Measurements from ENCODE around the gene ZMIZ1.
A peak's percentile ranks its signal among the peaks of the same experiment; 100 is the strongest.
"Not testable (repeated sequence)": the region's sequence is repeated elsewhere in the genome, so short reads cannot be mapped to it uniquely, and the experiment has no call there.

The ZMIZ1 gene

DNA sequence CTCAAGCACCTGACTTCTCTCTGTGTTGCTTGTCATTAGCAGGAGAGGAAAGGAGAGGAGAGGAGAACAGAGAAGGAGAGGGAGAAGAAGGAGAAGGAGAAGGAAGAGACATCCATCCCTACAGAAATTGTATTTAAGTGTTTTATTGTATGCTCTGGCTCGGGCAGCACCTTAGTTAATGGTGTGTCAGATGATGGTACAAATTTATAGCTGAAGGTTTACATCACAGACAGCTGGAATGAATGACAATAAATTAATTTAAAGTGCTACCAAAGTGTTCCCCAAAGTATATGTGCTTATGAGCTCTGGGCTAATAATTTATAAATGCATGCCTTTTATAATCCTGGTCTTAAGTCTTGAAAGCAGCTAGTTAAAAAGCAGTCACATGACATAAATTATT, 38.1 kb upstream of the ZMIZ1 start:
- DNase-seq, result no peak

DNA sequence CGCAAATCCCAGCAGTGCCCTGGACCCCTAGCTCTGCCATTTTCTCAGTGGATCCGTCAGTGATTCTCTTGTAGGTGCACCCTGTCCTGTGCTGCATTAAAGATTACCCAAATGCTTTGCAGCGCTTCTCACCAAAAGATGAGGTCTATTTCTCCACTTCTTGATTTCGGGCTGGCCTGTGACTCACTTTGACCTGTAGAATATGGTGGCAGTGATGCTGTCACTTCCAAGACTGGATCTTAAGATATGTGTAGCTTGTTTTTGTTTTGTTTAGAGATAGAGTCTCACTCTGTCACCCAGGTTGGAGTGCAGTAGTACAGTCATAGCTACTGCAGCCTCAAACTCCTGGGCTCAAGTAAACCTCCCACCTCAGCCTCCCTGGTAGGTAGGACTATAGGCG, 37.0 kb upstream of the ZMIZ1 start:
- no peak for DNase-seq

DNA sequence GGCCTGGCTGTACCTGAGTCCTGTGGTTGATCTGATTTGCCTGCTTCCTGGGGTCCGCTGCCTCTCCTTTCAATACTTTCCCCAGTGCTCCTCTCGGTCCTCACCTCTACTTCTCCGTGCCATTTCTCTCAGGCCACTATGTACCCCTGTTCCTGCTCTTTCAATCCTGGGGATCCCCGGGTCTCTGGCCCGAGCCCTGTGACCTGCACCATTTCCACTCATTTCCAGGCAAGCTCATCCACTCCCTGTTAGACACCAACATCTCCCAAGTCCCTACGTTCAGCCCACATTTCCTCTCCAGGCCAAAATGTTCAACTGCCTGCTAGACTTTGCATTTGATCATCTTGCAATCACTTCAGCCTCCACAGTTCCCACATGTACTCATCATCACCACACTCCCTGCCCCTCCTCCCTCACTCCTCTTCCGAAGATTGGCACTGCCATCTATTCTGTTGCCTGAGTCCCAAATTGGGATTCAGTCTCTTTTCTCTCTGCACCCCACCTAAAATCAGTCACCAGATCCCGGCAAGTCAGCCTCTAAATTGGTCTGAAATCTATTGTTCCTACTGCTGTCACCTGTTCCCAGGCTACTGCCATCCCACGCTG, 34.4 kb upstream of the ZMIZ1 start:
- no peak for DNase-seq

DNA sequence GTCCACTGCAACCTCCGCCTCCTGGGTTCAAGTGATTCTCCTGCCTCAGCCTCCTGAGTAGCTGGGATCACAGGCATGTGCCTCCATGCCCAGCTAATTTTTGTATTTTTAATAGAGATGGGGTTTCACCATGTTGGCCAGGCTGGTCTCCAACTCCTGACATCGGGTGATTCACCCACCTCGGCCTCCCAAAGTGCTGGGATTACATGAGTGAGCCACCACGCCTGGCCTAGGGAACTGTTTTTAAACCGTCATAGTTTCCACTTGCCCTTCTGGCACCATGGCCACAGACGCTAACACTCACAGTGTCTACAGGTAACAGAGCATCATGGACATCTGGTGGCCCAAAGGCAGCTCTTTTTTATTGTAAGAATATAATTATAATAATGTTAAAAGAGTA, 32.4 kb upstream of the ZMIZ1 start:
- not testable (repeated sequence) for DNase-seq

DNA sequence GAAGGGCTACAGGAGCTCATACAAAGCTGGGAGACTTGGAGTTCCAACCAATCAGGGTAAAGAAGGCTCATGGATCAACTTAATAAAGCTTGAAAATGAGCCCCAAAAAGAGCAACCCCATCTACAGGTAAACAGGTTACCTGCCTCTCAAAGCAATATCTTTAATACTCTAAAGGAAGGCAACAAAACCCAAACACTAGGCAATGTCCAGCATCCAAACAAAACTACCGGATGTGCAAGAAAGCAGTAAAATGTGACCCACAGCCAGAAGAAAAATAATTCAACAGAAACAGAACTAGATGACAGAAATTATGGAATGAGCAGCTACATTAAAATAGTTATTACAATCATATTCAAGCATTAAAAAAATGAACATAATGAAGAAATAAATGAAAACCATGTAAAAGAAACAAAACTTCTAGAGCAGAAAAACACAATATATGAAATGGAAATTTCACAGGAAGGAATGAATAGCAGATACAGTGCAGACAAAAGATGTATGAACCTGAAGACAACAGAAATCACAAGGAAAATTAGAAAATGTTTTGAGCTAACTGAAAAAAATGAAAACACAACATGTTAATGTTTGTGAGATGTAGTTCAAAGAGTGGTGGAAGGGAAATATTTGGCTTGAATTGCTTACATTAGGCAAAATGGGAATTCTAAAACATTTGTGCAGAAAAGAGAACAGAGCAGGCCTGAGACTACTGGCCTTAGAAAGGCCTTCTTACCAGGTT, 30.5 kb upstream of the ZMIZ1 start:
- no peak for DNase-seq

DNA sequence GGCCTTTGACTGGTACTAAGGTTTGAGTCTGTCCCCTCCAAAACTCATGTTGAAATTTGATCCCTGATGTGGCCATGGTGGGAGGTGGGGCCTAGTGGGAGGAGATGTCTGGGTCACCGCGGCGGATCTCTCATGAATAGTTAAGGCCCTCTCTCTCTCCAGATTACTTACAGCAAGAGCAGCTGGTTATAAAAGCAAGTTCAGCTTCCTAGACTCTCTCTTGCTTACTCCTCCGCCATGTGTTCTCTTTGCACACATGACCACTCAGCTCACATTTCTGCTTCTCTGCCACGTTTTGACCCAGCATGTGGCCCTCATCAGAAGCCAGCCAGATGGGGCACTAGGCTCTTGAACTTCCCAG, 29.9 kb upstream of the ZMIZ1 start:
- DNase-seq, result no peak

DNA sequence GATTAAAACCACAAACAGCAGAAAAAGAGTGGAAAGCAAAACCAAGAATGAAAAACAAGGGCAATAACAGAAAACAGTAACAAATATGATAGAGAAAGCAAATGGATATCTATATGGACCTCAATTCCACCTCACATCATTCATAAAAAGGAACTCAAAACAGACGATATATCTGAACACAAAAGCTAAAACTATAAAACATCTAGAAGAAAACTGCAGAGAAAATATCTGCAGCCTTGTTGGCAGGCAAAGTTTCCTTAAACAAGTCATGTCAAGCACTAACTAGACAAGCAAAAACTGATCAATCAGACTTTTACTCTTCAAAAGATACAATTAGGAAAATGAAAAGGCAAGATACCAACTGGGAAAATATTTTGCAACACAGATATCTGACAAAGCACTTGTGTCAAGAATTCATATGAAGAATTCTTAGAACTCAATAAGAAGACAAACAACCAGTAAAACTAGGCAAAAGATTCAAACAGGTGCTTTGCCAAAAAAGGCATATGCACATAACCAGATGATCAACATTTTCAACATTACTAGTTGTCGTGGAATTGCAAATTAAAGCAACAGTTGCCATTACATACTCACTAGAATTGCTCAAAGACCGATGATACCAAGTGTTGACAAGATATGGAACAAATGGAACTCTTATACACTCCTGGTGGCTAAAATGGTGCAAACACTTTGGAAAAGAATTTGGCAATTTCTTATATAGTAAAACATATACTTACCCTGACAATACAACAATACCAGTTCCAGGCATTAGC, 25.9 kb upstream of the ZMIZ1 start:
- no peak for DNase-seq

DNA sequence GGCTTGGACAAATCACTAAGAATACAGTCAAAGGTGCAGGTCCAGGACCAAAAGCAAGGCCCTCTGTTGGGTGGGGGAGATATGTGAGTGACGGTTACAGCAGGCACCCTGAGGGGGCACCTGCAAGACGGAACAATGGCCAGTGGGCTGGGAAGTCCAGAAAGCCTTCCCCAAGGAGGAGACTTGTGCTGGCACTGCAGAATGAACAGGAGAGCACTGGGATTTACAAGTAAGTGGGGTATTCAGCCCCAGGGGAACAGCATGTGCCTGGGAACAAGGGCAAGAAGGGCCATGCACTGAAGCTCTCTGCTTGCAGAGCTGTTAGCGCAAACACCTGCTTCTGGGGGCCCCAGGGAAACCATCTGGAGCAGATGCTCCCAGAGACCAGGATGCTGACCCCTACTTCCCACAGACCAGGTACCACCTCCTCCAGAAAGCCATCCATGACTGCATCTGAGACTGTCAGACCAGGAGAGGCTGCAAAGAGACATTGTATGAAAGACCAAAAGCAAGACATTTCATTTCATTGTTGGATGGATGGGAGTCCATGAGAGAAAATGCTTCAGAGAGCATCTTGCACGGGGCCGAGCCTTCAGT, 24.6 kb upstream of the ZMIZ1 start:
- no peak for DNase-seq

DNA sequence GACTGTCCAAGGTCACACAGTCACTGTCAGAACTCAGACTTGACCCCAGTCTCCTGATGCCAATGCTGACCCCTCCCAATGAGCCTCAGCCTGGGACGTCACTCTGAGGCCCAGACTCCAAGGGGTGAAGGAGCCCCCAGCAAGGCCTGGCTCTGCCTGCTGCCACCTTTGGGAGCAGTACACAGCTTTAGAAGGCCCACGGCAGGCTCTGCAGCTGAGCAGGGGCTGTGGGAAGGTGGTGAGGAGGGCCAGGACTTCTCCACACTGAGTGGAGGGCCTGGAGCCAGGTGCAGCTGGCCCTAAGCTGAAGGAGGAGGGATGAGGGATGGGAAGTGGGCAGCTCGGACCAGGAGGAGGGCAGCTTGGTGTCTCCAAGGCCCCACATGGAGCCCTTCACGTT, 23.9 kb upstream of the ZMIZ1 start:
- no peak for DNase-seq

DNA sequence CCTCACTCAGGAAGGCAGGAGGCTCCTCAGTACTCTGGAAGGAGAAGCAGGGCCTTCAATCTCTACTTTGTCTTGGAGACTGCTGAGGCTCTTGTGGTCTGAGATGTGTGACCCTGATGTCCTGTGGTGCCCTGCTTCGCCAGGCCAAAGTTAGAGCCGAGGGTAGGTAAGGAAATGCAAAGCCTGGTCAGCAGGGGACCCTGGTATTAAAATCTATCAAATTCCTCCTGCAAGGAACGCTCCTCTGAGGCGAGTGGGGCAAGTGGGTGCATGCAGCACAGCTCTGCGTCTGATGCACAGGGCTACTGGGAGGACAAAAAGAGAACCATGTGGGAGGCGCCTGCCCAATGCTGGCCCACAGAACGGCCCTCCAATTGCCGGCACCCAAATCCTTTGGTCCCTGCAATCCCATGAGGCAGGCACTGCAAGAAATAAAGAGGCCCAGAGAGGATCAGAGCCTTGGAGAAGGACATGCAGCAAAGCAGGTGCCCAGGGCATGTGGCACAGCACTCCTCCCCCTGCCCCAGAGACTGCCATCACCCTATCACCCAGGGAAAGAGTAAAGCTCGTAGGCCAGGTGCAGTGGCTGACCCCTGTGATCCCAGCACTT, 23.1 kb upstream of the ZMIZ1 start:
- no peak for DNase-seq

DNA sequence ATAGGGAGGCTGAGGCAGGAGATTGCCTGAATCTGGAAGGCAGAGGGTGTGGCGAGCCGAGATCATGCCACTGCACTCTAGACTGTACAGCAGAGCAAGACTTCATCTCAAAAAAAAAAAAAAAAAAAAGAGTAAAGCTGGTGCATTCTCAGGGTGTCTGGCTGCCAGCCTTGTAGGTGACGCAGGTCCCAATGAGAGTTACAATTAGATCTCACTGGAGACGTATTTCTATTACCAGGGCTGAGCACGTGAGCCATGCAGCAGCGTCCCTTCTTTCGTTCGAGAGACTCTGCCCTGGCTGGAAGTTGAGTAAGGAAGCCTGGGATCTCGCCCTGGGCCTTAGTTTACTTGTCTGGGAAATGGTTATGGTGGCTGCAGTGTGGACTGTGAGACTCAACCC, 22.4 kb upstream of the ZMIZ1 start:
- DNase-seq, result no peak

DNA sequence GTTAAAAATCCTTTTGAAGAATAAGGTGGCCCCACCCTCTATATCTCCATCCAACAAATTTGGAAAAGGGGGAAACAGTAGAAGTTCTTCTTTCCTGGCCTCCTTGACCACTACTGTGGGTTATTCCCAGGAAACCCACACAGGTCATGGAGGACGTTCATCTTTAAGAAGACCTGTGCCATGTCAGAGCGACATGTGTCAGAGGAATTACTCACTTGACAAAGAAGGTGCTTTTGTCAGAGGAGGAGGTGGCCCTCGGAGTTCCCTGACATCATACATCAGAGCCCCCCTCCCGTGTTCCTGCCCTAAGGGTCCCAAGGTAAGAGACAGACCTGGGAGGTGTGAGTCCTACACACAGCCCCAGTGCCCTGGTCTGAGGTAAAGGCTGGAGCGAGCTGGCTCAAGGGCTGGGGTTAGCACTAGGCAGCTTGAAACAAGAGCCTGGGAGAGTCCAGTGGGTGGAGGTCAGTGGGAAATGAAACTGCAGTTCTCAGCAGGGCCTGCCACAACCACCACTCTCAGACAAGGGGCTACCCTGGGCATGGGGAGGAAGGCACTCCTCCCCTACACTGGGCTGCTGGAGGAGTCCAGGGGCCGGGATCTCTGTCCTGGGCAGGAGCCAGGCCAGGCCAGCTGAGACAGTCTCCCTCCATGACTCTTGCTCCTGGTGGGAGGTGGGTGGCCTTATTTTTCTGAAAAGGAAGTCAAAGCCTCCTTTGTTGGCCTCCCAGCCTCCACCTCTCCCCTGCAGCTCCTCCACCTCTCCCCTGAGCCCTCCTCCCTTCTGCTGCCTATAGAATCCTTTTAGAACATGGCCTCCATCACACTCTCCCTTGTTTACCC, 21.8 kb upstream of the ZMIZ1 start:
- no peak for DNase-seq

DNA sequence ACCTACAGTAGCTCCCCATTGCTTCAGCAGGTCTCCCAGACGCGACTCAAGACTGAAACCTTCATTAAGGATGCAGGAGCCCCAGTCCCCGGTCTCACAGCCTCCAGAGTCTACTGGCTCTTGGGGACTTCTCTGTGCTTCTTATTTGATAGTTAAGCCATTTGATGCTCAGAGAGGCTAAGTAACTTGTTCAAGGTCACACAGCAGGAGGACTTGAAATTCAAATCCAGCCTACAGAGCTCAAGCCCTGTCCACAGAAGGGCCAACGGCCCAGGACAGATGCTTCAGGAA, 21.2 kb upstream of the ZMIZ1 start:
- no peak for DNase-seq

DNA sequence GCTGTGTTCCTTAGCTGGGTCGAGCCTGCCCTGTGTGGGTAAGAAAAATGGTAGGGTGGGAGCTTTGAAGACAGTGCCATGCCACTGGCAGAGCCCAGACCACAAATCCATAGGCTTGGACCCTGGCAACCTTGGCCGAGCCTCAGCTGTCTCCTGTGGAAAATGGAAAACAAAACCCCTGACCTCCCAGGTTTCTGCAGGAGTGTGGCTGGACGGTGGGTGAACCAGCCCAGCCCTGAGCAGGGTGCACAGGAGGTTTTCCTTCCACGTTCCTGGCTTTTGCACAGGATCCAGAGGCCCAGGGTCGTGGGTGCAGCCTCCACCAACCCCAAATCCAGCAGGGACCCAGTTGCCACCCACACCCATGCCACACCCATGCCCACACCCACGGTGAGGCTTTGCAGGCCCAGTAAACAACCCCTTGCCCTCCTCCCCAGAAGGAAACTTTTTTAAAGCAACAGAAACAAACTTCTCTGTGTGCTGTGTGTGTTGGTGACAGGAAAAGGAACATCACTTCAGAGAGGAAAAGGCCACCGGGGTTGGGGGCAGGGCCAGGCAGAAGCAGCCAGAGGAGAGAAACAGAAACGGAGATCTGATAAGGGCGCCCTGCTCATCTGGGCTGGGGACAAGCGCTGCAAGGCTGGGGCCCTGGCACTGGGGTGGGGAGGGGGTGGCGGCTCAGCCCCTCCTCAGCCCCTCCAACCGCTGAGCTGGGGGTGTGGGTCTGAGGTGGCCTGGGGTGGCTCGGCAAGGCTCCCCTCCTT, 20.7 kb upstream of the ZMIZ1 start:
- DNase-seq, result peak; percentile 61

DNA sequence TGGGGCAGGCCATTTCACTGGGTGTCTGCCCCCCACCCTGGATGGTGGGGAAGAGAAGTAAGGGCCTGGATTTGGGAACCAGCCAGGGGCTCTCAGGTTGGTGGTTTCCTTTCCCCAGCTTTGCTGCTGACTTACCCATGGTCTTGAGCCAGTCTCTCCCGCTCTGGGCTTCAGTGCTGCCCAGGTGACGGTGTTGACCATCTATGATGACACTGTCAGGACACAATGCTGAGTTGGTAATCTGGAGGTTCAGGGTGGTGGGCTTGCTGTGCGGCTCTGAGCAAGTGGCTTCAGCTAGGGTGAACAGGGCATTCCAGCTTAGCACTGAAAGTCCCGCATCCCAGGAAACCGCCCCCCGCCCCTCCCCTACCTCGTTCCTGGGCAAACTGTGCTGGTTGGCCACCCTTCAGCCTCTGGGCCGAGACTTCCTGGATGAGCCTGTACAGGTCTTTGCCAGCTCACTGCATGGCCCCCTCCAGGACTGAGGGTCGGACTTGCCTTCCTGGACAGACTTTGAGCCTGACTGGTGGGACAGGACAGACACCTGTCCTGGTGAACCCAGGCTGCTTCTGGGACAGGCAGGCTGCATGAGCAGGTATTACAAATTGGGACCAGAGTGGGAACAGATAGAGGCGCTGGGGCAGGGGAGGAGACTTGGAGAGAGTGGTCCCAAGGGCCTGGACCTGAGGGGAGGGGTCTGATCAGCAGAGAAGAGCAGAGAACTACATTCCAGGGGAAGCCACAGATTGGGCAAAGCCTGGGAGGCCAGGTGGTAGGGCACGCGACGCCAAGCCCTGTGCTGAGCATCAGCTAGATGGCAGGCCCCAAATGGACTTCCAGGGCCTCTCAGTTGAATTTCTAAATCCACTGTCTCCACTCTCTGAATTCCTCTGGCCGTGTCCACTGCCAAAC, 19.9 kb upstream of the ZMIZ1 start:
- no peak for DNase-seq

DNA sequence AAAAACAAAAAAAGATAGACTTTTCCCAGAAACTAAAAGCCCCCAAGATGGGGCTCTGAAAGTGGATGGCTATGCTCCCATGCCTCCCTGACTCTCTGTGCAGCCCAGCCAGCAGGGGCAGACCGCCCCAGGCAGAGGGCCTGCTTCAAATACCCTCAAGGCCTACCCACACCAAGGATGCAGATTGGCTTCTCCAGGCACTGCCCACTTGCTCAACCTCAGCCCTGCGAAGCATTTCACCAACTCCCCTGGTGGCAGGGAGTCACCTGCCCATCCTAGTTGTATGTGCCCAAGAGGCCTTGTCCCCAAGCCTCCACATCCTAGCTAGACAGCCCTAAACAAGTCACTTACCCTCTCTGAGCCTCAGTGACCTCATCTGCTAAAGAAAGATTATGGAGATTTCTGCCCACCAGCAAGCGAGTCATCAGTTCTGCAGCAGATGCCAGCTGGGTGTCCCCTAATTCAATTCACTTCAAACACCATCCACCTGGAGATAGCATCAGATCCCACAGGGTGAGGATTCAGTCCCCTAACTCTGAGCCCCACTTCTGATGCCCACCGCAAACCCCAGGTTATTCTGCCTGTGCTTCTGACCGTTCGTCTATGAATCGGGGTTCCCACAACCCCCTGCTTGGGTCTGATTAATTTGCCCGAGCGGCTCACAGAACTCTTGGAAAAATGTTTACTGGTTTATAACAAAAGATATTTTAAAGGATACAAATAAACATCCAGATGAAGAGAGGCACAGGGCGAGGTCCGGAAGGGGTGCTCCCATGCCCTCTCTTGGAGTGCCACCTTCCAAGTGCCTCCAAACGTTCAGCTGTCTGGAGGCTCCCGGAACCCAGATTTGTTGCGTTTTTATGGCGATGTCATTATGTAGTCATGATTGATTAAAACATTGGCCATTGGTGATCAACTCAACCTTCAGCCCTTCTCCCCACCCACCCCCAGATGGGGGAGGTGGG, 18.6 kb upstream of the ZMIZ1 start:
- no peak for DNase-seq

DNA sequence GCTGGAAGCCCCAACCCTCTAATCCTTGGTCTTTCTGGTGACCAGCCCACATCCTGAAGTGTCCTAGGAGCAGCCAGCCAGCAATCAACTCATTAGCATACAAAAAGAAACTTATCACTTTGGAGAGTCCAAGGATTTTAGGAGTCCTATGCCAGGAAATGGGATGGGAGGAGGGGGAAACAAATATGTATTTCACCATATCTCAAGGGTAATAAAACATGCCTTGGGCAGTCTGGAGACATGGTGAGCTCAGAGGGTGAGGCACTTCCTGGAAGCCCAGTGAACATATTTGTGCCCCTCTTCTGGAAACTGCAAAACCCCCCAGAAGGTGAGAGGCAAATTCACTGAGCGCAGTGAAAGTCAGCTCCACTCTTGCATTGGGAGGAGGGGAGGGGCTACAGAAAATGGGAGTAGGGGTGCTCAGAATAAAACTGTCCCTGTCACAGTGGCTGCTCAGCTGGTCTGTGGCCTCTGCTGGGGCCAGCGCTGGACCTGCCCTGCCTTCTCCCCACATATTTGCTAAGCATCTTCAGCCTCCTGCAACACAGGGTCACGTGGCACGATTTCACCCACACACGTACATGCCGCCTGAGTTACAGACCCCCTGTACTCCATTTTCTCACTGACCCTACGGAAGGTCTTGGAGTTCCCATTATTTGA, 17.7 kb upstream of the ZMIZ1 start:
- no peak for DNase-seq

DNA sequence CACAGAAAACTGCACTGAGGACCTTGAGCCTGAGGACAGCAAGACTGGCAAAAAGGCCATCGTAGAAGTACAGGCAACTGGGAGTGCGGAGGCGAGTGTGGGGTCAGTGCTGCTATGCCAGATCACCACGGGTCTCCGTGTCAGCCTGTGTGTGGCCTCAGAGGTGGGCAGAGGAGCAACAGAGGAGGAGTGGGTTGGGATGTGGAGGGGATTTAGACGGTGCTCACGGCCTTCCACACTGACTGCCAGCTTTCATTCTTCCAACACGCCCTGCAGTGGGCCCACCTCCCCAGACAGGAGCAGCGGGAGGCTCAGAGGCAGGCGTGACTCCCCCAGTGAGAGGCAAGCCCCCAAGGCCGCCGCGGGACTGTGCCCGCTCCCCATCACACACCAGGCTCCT, 17.0 kb upstream of the ZMIZ1 start:
- DNase-seq, result no peak
